ENCODE results near the gene GALNT9.

DNA sequence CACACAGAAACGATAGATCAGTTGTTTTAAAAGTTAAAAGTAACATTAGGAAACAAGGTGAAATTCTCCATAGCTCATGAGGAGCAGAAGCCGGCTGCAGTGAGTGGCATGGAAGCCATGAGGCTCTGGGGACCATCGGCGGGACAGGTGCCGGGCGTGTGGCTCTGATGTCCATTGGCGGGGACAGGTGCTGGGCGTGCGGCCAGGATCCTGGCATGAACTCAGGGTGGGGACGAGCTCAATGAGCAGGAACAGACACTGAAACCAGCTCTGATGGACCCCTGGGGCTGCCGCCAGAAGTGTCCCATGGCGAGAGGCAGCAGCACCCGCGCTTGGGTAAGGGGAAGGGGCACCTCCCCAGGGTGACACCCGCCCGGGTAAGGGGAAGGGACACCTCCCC, 110.1 kb downstream of the GALNT9 start:
- TF ChIP-seq, protein P1, sequence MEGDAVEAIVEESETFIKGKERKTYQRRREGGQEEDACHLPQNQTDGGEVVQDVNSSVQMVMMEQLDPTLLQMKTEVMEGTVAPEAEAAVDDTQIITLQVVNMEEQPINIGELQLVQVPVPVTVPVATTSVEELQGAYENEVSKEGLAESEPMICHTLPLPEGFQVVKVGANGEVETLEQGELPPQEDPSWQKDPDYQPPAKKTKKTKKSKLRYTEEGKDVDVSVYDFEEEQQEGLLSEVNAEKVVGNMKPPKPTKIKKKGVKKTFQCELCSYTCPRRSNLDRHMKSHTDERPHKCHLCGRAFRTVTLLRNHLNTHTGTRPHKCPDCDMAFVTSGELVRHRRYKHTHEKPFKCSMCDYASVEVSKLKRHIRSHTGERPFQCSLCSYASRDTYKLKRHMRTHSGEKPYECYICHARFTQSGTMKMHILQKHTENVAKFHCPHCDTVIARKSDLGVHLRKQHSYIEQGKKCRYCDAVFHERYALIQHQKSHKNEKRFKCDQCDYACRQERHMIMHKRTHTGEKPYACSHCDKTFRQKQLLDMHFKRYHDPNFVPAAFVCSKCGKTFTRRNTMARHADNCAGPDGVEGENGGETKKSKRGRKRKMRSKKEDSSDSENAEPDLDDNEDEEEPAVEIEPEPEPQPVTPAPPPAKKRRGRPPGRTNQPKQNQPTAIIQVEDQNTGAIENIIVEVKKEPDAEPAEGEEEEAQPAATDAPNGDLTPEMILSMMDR (IDR thresholded peaks at IDR 0.05; ENCODE audit: low read depth, low read length) = no peak
- no peak for TF ChIP-seq EZH2phosphoT487 (IDR thresholded peaks at IDR 0.05; ENCODE audit: low read depth)

Data from OCI-LY3 (cell line).